Tibial nerve (tissue), 4 donors: ENCODE results near the gene AEN.

ENCODE experiments used
- CTCF ChIP-seq, 5 experiments: fragments of 200-600 bp in 3 of 5; fragments of 450-650 bp in 2 of 5; sonication (generic) in 3 of 5; IDR thresholded peaks; one replicate each; pipeline ENCODE4 v1.5.1; 2016 to 2019; ENCODE audit warnings: antibody characterized with exemption in 5 of 5, mild to moderate bottlenecking in 3 of 5, moderate library complexity in 2 of 5
- EP300 ChIP-seq, 2 donors: sonication (generic); formaldehyde crosslinking; IDR thresholded peaks; one replicate each; pipeline ENCODE4 v1.6.1; 2017; ENCODE audit warnings: antibody characterized with exemption in 2 of 2, mild to moderate bottlenecking in 1 of 2
- POLR2A ChIP-seq, 2 donors: fragments of 450-650 bp; IDR thresholded peaks; one replicate each; pipeline ENCODE4 v1.6.1; 2017; ENCODE audit warnings: antibody characterized with exemption in 2 of 2, mild to moderate bottlenecking in 2 of 2, moderate library complexity in 2 of 2

GRCh38 chr15:88636050-88636449 lies 14.9 kb downstream of the AEN start:
- TF ChIP-seq EP300 (IDR thresholded peaks at IDR 0.05) (no peak), POLR2A (IDR thresholded peaks at IDR 0.05) (no peak), CTCF (IDR thresholded peaks at IDR 0.05) (no peak)
